Stimulated activated CD8-positive, alpha-beta memory T cell treated with anti-CD3 and anti-CD28 coated beads, Interleukin-7, amount 100 ng/mL, for 4 hours (primary cell): ENCODE results near the gene RAP1B.
A peak's percentile ranks its signal among the peaks of the same experiment; 100 is the strongest.

Source experiments
- DNase-seq, 2 donors: peaks; one replicate each; pipeline ENCODE4 v3.0.0-alpha.2; 2020; ENCODE audit warnings: low read depth in 2 of 2

RAP1B gene

DNA sequence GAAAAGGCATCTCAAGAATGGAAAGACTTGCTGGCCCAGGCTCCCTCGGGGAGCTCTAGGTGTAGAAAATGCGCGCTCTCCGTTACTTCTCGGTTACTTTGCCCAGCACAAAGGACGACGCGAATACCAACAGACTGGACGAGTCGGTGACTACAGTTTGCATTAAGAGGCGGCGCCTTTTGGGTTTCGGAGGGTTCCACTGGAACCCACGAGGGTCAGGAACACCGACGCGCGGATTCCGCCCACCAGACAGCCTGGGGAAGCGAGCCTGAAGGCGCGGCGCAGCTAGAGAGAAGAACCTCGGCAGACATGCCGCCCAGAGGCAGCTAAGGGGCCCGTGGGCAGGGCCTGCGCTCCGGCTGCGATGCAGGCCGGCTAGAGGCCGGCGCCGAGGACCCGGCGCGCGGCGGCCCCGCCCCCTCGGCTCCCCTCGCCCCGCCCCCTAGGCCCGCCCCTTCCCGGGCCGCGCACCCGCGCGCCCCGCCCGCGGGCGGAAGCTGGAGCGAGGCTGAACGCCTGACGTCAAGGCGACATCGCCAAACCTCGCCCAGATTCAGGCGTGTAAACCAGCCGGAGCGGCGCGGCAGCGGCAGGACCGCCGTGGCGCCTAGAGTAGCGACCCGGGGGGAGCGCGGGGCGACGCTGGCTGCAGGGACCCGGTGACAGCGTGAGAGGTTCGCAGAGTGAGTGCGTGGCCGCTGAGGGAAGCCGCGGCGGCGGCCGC is at the start of gene RAP1B:
TSS of gene RAP1B (plus strand) at position 530 of the 724 bp plus-strand sequence. CDS start 37,826 bp downstream, outside the sequence.
- DNase-seq: peak; percentile 73 to 86

DNA sequence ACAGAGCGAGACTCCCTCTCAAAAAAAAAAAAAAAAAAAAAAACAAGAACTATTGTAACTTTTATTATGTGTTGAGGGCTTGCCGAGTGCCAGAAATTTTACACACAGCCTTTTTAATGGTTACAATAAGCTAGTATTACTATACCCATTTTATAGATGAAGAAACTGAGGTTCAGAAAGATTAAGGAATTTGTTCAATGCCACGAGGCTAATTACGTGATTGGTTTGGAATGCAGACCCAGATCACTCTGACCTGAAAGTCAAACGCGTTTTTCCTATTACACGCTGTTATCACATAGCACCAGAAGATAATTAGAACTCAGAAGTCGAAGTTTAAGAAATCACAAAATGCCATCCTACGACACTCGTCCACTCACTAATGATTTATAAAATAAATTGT is 48.9 kb upstream of the RAP1B start:
- no peak for DNase-seq

DNA sequence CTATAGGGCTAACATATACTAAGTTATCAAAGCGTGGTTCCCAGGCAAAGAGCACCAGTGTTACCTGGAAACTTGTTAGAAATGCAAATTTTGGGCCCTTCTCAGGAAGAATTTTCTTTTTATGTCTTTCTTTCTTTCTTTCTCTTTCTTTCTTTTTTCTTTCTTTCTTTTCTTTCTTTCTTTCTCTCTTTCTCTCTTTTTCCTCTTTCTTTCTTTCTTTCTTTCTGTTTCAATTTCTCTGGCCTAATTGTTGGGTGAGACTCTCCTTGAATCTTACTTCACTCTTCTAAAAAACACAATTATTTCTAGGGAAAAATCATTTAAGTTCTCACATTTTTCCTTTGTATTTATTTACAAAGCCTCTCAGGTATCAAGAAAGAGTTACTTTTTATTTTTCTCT is 46.5 kb upstream of the RAP1B start:
- no peak for DNase-seq

GRCh38 chr12:68565391-68565903 is 45.3 kb upstream of the RAP1B start:
- DNase-seq: no peak

- no peak for DNase-seq
Observed at GRCh38 chr12:68568922-68569569, 41.7 kb upstream of the RAP1B start.

GRCh38 chr12:68572661-68573060 is 38.0 kb upstream of the RAP1B start:
- no peak for DNase-seq

DNA sequence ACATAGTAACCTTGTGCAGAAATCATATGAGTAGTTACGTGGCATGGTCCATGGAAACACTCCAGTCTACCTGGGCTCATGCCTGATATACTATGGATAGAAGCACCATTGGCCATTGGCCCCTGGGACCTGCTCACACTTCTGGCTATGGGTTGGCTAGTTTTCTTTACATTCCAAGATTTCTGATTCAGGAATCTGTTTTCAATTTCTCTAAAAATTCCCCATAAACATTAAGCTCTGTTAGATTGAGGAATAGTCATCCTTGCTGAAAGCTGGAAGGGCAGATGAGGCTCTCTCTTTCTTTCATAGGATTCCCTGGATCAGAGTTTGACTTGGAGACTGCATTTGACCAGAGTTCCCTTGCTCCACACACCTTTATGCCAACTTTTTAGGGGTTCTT is 37.3 kb upstream of the RAP1B start:
- no peak for DNase-seq

- no peak for DNase-seq
Observed at GRCh38 chr12:68577949-68578348, 32.8 kb upstream of the RAP1B start.

DNA sequence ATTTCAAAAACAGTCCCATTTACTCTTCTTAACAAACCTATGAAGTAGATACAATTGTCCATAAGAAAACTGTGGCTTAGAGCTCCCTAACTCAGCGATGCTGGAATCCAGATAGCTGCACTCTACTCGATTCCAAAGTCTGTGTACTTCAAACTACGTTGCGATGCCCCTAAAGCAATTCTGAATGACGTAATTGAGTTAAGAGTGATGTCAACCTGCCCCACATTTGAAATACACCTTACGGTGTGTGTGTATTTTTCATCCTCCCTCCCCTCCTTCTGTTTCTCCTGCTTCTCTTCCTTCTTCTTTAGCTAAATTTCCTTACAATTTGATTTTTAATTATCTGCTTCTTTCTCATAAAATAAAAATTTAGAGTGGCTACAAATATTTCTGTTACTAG is 31.9 kb upstream of the RAP1B start:
- DNase-seq: no peak

DNA sequence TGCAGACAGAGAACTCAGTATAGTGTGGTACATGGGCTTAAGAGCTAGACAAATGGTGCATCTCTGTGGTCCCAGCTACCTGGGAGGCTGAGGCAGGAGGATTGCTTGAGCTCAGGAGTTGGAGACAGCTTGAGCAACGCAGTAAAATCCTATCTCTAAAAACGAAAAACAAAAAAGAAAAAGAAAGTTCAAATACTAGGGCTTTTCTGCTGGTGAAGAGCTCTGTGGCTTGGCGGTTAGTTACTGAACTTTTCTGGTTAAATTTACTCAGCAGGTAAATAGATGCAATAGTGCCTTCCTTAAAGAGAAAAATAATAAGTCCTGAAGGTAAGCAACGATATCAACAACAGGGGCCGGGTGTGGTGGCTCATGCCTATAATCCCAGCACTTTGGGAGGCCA is 31.4 kb upstream of the RAP1B start:
- no peak for DNase-seq

DNA sequence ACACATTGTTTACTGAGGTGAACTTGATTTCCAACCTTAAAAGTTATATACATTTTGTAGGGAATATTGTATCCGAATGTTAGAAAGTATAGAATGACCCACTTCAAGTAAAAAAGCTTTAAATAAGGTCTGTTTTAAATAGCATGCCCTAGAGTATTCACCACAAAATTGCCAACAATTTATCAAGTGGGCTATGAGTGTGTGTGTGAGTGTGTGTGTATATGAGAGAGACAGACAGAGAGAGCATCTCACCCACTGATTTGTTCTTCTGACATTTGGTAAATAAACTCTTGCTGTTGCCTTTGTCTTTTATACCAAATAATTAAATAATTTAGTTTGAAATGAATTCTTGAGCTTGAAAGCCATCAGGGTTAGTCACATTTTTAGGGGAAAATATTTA is 29.8 kb upstream of the RAP1B start:
- DNase-seq: no peak

DNA sequence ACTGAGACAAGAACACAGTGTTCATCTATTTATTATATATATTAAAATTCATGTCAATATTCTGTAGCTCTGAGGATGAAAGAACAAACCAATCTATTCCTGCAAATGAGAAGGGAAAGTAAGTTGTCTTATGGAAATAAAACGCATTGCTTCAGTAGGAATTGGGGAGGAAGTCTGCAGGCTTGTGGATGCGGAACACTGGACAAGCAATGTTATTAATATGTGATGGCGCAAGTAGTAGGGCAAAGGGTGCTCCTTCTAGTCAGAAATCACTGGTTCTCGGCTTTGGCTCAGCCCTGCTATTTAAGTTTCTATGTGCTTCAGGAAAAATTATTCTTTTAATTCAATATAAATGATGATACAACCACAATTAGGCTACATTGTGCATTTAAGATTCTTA is 28.8 kb upstream of the RAP1B start:
- DNase-seq: no peak

GRCh38 chr12:68585966-68586365 is 24.7 kb upstream of the RAP1B start:
- DNase-seq: no peak

DNA sequence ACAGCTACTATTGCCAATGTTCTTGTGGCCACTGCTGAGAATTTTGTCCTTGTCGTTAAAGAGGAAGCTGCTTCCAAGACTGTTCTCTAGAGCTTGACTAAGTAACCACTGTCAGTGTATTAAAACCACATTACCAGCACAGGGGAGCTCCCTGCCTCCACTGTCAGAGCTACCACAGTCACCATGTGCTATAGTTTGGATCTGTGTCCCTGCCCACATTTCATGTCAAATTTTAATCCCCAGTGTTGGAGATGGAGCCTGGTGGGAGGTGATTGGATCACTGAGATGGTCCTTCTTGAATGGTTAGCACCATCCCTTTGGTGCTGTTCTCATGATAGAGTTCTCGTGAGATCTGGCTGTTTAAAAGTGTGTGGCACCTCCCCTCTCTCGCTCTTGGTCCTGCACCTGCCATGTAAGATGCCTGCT is 23.2 kb upstream of the RAP1B start:
- peak; percentile 6 to 12 for DNase-seq

GRCh38 chr12:68589194-68589593 is 21.5 kb upstream of the RAP1B start:
- DNase-seq: no peak

- no peak for DNase-seq
Observed at GRCh38 chr12:68591734-68592418, 18.8 kb upstream of the RAP1B start.

DNA sequence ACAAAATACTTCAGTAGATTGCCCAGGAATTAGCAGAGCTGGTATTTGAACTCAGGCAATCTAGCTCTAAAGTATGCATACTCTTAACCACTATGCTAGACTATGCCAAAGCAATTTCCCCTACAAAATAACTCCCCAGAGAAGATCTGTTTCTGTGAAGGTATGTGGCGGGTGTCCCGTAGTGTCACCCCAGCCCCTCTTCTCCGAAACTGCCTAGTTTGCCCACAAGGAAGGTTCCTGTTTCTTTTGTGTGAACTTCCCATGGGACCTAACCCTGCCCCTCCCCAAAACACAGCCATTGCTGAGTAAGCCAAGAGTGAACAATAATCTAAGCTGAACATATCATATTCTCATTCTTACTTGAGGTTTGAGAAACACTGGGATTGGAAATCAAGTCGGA is 15.5 kb upstream of the RAP1B start:
- DNase-seq: no peak

- DNase-seq: no peak
Observed at GRCh38 chr12:68601767-68602166, 8.9 kb upstream of the RAP1B start.

GRCh38 chr12:68602720-68603119 is 8.0 kb upstream of the RAP1B start:
- no peak for DNase-seq

DNA sequence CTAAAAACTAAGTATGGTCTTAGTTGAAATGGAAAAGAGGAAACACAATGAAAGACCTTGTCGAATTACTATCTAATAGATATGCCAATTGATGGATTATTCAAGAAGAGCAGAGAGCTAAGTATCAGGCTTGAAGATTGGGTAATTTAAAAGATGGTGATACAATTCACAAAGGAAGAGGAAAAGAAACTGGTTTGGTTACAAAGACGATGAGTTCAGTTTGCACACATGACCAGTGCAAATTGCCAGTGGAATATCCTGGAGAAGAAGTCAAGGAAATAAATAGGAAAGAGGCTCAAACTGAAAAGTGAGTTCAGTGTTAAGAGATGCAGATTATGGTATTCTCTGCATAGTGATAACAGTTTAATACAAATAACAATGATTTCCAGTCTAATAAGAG is 2.5 kb upstream of the RAP1B start:
- DNase-seq: no peak

DNA sequence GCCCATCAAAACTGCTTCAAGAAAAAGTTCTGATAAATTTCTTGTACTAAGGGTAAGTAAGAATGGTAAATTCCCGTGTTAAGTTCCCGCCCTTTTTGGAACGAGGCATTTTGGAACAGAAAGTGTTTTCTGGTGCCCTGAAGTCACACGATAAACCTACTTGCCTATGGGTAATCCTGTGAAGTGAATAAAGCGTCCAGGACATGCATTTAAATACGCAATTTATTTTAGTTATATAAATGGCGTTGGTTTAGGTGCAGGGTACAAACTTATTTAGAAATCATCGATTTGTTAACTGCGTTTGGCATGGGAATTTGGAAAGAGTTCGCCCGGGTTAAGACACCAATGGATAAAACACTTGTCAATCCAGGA is 715 bp upstream of the RAP1B start:
- DNase-seq: no peak

DNA sequence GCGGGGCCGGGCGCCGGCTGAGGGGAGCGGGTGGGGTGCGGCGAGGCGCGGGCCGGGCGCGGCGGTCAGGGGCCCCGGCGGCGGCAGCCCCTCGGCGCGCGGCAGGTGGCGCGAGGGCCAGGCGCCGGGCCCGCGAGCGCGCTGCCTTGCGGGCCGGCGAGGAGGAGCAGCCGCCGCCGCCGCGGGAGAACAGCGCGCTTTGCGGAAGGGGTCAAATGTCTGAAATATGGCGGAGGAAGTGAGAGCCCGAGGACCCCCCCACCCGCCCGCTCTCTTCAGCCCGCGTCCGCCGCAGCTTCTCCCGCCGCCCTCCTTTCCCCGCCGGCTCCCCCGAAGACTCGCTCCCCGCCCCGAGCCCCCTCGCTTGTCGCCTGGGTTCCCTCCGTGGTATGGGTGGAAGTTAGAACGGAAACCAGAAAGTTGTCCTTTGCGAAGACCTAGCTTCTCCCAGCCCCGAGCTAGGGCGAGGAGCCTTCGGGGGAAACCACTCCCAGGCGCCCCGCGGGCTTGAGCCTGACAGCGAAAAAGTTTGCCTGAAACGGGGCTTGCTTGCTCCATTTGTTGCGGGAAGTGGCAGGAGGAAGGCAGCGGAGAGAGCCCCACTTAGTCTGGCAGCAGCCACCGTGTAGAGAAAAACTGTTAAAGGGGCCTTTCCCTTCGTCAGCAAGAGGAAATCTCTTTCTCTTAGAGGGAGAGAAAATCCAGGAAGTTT is 551 bp downstream of the RAP1B start:
- peak in 1 of 2 donors; percentile 34 for DNase-seq
